ENCODE results near the gene CCNQ.

The CCNQ gene
- long read RNA-seq, donor 1, transcript CCNQ-204 (5 exons, 1,306 nt), result major isoform, 8 of 13 reads
- long read RNA-seq, donor 1, partial matches to known transcripts, result 0 of 13 reads
- long read RNA-seq, donor 1, other reads (novel, unspliced or antisense), result 0 of 13 reads
- long read RNA-seq, donor 2, partial matches to known transcripts, result 0 of 4 reads
- long read RNA-seq, donor 2, other reads (novel, unspliced or antisense), result 0 of 4 reads
- long read RNA-seq, donor 3, partial matches to known transcripts, result 0 of 4 reads
- long read RNA-seq, donor 3, other reads (novel, unspliced or antisense), result 0 of 4 reads
- long read RNA-seq, donor 4, partial matches to known transcripts, result 0 of 4 reads
- long read RNA-seq, donor 4, other reads (novel, unspliced or antisense), result 0 of 4 reads
- long read RNA-seq, donor 5, partial matches to known transcripts, result 0 of 5 reads
- long read RNA-seq, donor 5, other reads (novel, unspliced or antisense), result 0 of 5 reads
- long read RNA-seq, donor 6, transcript CCNQ-202 (5 exons, 1,164 nt), result major isoform, 9 of 15 reads
- long read RNA-seq, donor 6, transcript CCNQ-204 (5 exons, 1,306 nt), result minor isoform, 5 of 15 reads
- long read RNA-seq, donor 6, partial matches to known transcripts, result 0 of 15 reads
- long read RNA-seq, donor 6, other reads (novel, unspliced or antisense), result 0 of 15 reads
- long read RNA-seq, donor 7, transcript CCNQ-204 (5 exons, 1,306 nt), result major isoform, 6 of 24 reads
- long read RNA-seq, donor 7, transcript CCNQ-202 (5 exons, 1,164 nt), result minor isoform, 5 of 24 reads
- long read RNA-seq, donor 7, partial matches to known transcripts, result 10 of 24 reads
- long read RNA-seq, donor 7, other reads (novel, unspliced or antisense), result 0 of 24 reads
- long read RNA-seq, donor 8, partial matches to known transcripts, result 0 of 9 reads
- long read RNA-seq, donor 8, other reads (novel, unspliced or antisense), result 0 of 9 reads

GRCh38 chrX:153598541-153599191 lies at the start of gene CCNQ:
Gene CCNQ, minus strand, starts transcription at chrX:153599139. Its CDS starts 66 bp downstream, at chrX:153599073.
- DNase-seq, result peak; percentile 79

- peak; percentile 42 for DNase-seq
Measured at GRCh38 chrX:153647461-153648357, 48.8 kb upstream of the CCNQ start.

- no peak for DNase-seq
Measured at GRCh38 chrX:153646620-153647373, 47.9 kb upstream of the CCNQ start, which contains the start of gene DUSP9. Gene DUSP9, plus strand, starts transcription at chrX:153647203. Its CDS starts 751 bp downstream, at chrX:153647954.

- DNase-seq, result no peak
Measured at GRCh38 chrX:153645921-153646488, 47.1 kb upstream of the CCNQ start.

GRCh38 chrX:153645151-153645550 lies 46.2 kb upstream of the CCNQ start:
- no peak for DNase-seq

- DNase-seq, result no peak
Measured at GRCh38 chrX:153644356-153645125, 45.6 kb upstream of the CCNQ start.

GRCh38 chrX:153643431-153644351 lies 44.8 kb upstream of the CCNQ start:
- no peak for DNase-seq

GRCh38 chrX:153642655-153643430 lies 43.9 kb upstream of the CCNQ start:
- DNase-seq, result no peak

GRCh38 chrX:153642051-153642654 lies 43.2 kb upstream of the CCNQ start:
- DNase-seq, result no peak

- DNase-seq, result no peak
Measured at GRCh38 chrX:153641627-153642026, 42.7 kb upstream of the CCNQ start.

- no peak for DNase-seq
Measured at GRCh38 chrX:153640736-153641575, 42.0 kb upstream of the CCNQ start.

- DNase-seq, result no peak
Measured at GRCh38 chrX:153640045-153640686, 41.2 kb upstream of the CCNQ start.

GRCh38 chrX:153639177-153640044 lies 40.5 kb upstream of the CCNQ start:
- DNase-seq, result no peak

- DNase-seq, result no peak
Measured at GRCh38 chrX:153638436-153639176, 39.7 kb upstream of the CCNQ start.

Measured in right kidney (tissue), 9 donors.